GM21786 (cell line): Measurements from ENCODE around the gene USP17L20.
"Not testable (repeated sequence)": the region's sequence is repeated elsewhere in the genome, so short reads cannot be mapped to it uniquely, and the experiment has no call there.

Source experiments
- ATAC-seq: cut with Tn5 transposase; IDR thresholded peaks from one replicate; pipeline ENCODE4 v1.9.1; 2021; ENCODE audit not compliant: unreplicated experiment

USP17L20 gene, protein sequence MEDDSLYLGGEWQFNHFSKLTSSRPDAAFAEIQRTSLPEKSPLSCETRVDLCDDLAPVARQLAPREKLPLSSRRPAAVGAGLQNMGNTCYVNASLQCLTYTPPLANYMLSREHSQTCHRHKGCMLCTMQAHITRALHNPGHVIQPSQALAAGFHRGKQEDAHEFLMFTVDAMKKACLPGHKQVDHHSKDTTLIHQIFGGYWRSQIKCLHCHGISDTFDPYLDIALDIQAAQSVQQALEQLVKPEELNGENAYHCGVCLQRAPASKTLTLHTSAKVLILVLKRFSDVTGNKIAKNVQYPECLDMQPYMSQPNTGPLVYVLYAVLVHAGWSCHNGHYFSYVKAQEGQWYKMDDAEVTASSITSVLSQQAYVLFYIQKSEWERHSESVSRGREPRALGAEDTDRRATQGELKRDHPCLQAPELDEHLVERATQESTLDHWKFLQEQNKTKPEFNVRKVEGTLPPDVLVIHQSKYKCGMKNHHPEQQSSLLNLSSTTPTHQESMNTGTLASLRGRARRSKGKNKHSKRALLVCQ

GRCh38 chr4:9257824-9258223 is at the start of gene USP17L20:
Gene USP17L20, plus strand, starts transcription at chr4:9258124. Its CDS starts 0 bp downstream, at chr4:9258124.
- ATAC-seq = not testable (repeated sequence)

GRCh38 chr4:9210357-9210756 is 47.6 kb upstream of the USP17L20 start, which contains the start of gene USP17L10:
Gene USP17L10, plus strand, starts transcription at chr4:9210657. Its CDS starts 0 bp downstream, at chr4:9210657.
- ATAC-seq = not testable (repeated sequence)

DNA sequence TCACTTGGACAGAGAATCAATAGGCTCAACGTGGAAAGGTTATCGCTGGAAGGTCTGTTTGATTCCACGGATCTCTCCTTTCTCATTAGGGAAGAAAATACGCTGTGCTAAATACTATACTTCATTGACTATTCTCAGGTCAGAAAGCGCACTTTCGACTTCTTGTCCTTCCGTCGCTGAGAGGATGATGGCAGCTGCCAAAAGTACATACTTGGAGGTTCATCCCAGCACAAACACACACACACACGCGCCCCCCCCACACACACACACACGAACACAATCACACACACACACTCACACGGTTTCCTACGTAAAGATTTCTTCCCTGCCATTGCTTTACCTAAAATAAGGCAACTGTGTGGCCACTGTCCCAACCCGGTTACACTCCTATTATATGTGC is 43.2 kb upstream of the USP17L20 start:
- not testable (repeated sequence) for ATAC-seq

- ATAC-seq = not testable (repeated sequence)
Observed at GRCh38 chr4:9215105-9215504, 42.8 kb upstream of the USP17L20 start, which contains the start of gene USP17L11. Gene USP17L11, plus strand, starts transcription at chr4:9215405. Its CDS starts 0 bp downstream, at chr4:9215405.

DNA sequence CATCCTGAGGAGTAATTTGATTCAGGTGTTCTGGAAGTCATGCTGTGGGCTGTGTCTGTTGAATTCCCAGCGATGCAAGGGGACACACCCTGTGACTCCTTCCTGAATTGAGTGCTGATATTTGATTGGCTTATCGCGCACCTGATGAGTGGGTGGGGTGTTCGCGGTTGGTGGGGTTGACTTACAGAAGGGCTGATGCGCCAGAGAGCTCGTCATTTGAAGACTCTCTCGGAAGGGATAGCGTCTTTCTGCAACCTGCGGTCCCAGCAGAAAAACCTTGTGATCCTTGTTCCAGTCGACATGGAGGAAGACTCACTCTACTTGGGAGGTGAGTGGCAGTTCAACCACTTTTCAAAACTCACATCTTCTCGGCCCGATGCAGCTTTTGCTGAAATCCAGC is 38.1 kb upstream of the USP17L20 start, which contains the start of gene USP17L12:
Gene USP17L12 (plus strand): TSS at position 301 of the 400 bp plus-strand sequence. CDS start 0 bp downstream, at position 301.
- not testable (repeated sequence) for ATAC-seq

- not testable (repeated sequence) for ATAC-seq
Observed at GRCh38 chr4:9224596-9224995, 33.3 kb upstream of the USP17L20 start, which contains the start of gene USP17L13. Gene USP17L13, plus strand, starts transcription at chr4:9224896. Its CDS starts 0 bp downstream, at chr4:9224896.

- ATAC-seq = not testable (repeated sequence)
Observed at GRCh38 chr4:9230249-9230648, 27.7 kb upstream of the USP17L20 start.

- ATAC-seq = not testable (repeated sequence)
Observed at GRCh38 chr4:9234085-9234484, 23.8 kb upstream of the USP17L20 start, which contains the start of gene USP17L15. Gene USP17L15, plus strand, starts transcription at chr4:9234385. Its CDS starts 0 bp downstream, at chr4:9234385.

DNA sequence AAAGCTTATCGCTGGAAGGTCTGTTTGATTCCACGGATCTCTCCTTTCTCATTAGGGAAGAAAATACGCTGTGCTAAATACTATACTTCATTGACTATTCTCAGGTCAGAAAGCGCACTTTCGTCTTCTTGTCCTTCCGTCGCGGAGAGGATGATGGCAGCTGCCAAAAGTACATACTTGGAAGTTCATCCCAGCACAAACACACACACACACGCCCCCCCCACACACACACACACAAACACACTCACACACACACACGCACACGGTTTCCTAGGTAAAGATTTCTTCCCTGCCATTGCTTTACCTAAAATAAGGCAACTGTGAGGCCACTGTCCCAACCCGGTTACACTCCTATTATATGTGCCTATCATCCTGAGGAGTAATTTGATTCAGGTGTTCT is 19.5 kb upstream of the USP17L20 start:
- not testable (repeated sequence) for ATAC-seq

DNA sequence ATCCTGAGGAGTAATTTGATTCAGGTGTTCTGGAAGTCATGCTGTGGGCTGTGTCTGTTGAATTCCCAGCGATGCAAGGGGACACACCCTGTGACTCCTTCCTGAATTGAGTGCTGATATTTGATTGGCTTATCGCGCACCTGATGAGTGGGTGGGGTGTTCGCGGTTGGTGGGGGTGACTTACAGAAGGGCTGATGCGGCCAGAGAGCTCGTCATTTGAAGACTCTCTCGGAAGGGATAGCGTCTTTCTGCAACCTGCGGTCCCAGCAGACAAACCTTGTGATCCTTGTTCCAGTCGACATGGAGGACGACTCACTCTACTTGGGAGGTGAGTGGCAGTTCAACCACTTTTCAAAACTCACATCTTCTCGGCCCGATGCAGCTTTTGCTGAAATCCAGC is 14.3 kb upstream of the USP17L20 start, which contains the start of gene USP17L17:
Gene USP17L17 (plus strand): TSS at position 301 of the 400 bp plus-strand sequence. CDS start 0 bp downstream, at position 301.
- not testable (repeated sequence) for ATAC-seq

- not testable (repeated sequence) for ATAC-seq
Observed at GRCh38 chr4:9247953-9248680, 9.8 kb upstream of the USP17L20 start, which contains the start of gene USP17L18. Gene USP17L18, plus strand, starts transcription at chr4:9248630. Its CDS starts 0 bp downstream, at chr4:9248630.

DNA sequence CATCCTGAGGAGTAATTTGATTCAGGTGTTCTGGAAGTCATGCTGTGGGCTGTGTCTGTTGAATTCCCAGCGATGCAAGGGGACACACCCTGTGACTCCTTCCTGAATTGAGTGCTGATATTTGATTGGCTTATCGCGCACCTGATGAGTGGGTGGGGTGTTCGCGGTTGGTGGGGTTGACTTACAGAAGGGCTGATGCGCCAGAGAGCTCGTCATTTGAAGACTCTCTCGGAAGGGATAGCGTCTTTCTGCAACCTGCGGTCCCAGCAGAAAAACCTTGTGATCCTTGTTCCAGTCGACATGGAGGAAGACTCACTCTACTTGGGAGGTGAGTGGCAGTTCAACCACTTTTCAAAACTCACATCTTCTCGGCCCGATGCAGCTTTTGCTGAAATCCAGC is 4.8 kb upstream of the USP17L20 start, which contains the start of gene USP17L19:
Gene USP17L19 (plus strand): TSS at position 301 of the 400 bp plus-strand sequence. CDS start 0 bp downstream, at position 301.
- ATAC-seq = not testable (repeated sequence)

- ATAC-seq = not testable (repeated sequence)
Observed at GRCh38 chr4:9262572-9262971, 4.6 kb downstream of the USP17L20 start, which contains the start of gene USP17L21. Gene USP17L21, plus strand, starts transcription at chr4:9262872. Its CDS starts 0 bp downstream, at chr4:9262872.

- not testable (repeated sequence) for ATAC-seq
Observed at GRCh38 chr4:9267319-9267718, 9.4 kb downstream of the USP17L20 start, which contains the start of gene USP17L22. Gene USP17L22, plus strand, starts transcription at chr4:9267619. Its CDS starts 0 bp downstream, at chr4:9267619.

DNA sequence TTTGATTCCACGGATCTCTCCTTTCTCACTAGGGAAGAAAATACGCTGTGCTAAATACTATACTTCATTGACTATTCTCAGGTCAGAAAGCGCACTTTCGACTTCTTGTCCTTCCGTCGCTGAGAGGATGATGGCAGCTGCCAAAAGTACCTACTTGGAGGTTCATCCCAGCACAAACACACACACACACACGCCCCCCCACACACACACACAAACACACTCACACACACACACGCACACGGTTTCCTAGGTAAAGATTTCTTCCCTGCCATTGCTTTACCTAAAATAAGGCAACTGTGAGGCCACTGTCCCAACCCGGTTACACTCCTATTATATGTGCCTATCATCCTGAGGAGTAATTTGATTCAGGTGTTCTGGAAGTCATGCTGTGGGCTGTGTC is 13.8 kb downstream of the USP17L20 start:
- ATAC-seq = not testable (repeated sequence)
